HG03571 (cell line): Measurements from ENCODE around the gene PDE9A.

Experiments used
- ATAC-seq: cut with Tn5 transposase; IDR thresholded peaks from one replicate; pipeline ENCODE4 v1.9.1; 2021; ENCODE audit not compliant: unreplicated experiment

The PDE9A gene

DNA sequence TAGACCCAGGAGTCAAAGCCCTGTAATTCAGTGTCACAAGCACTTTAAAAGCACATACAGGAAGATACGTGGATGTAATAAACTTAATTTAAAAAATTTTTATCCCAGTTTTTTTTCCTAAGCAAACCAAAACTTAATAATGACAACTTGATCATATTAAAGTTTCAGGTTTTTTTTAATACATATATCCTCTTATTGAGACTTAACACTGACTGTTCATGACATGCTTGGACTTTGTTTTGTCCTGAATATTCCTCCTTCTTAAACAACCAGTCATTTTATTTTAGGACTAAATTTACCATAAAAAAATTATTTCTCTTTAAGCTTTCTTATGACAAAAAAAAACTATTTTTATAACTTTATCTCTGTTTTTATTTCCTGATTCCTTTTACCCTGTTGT is 161.8 kb downstream of the PDE9A start:
- ATAC-seq: no peak

GRCh38 chr21:42818328-42818749 is 164.9 kb downstream of the PDE9A start:
- no peak for ATAC-seq

- no peak for ATAC-seq
Observed at GRCh38 chr21:42819861-42820615, 166.6 kb downstream of the PDE9A start.

- ATAC-seq: no peak
Observed at GRCh38 chr21:42820616-42821465, 167.4 kb downstream of the PDE9A start.
